Suprapubic skin (tissue), 4 donors: ENCODE results near the gene TMED10. TPM values are rescaled to one million over a fixed set of nuclear protein-coding genes. Genes with fewer than 3 reads are reported as not detected.

Source experiments
- DNase-seq, 2 donors: peaks; one replicate each; pipeline ENCODE4 v3.0.0-alpha.2; 2019; ENCODE audit warnings: low spot score in 2 of 2
- H3K27ac ChIP-seq: fragments of 200-600 bp; sonication (generic); one replicate; pipeline ENCODE4 v1.5.1; 2019
- H3K27me3 ChIP-seq: fragments of 200-600 bp; sonication (generic); one replicate; pipeline ENCODE4 v1.5.1; 2019
- H3K36me3 ChIP-seq: fragments of 200-600 bp; sonication (generic); one replicate; pipeline ENCODE4 v1.5.1; 2019
- H3K4me1 ChIP-seq: fragments of 200-600 bp; sonication (generic); one replicate; pipeline ENCODE4 v1.5.1; 2019
- H3K4me3 ChIP-seq: fragments of 200-600 bp; sonication (generic); one replicate; pipeline ENCODE4 v1.5.1; 2019; ENCODE audit warnings: mild to moderate bottlenecking
- H3K9me3 ChIP-seq: fragments of 200-600 bp; sonication (generic); one replicate; pipeline ENCODE4 v1.5.1; 2019
- CTCF ChIP-seq, 2 donors: fragments of 200-600 bp in 1 of 2; fragments of 450-650 bp in 1 of 2; sonication (generic) in 1 of 2; IDR thresholded peaks; one replicate each; pipeline ENCODE4 v1.5.1; 2016 to 2019; ENCODE audit warnings: antibody characterized with exemption in 2 of 2, mild to moderate bottlenecking in 1 of 2, moderate library complexity in 1 of 2
- EP300 ChIP-seq: sonication (generic); formaldehyde crosslinking; IDR thresholded peaks from one replicate; pipeline ENCODE4 v1.6.1; 2017; ENCODE audit warnings: antibody characterized with exemption
- POLR2A ChIP-seq, 2 donors: fragments of 450-650 bp; IDR thresholded peaks; one replicate each; pipeline ENCODE4 v1.6.1; 2017; ENCODE audit warnings: antibody characterized with exemption in 2 of 2, mild to moderate bottlenecking in 2 of 2, moderate library complexity in 2 of 2
- POLR2AphosphoS5 ChIP-seq, 3 donors: sonication (generic); formaldehyde crosslinking; IDR thresholded peaks; one replicate each; pipeline ENCODE4 v1.6.1; 2017; ENCODE audit warnings: antibody characterized with exemption in 3 of 3
- WGBS: methylation state at CpG from one replicate; pipeline ENCODE4 v1.1.5; 2018; 5-methylcytosine and 5-hydroxymethylcytosine counted together
- total RNA-seq, 4 donors: library from RNA; depleted of rRNA; stranded (reverse); fragments of >200 nt; gene quantifications; one replicate each; pipeline ENCODE4 v1.1.0, GENCODE V29; 2016

The TMED10 gene
- total RNA-seq, 4 donors from 2014 or later = 123 to 235 (median 198) TPM

GRCh38 chr14:75143761-75144527 lies 32.5 kb downstream of the TMED10 start:
- H3K27ac ChIP-seq = peak overlapping the region; percentile 29
- H3K36me3 ChIP-seq = peaks cover 20% of the 10 kb centered on the region
- no peaks in the 10 kb centered on the region for H3K9me3 ChIP-seq
- TF ChIP-seq POLR2A (IDR thresholded peaks at IDR 0.05) = no peak
- TF ChIP-seq EP300 = no peak
- no peak for TF ChIP-seq CTCF (IDR thresholded peaks at IDR 0.05)
- no peak for DNase-seq
- 78% methylated on average over 9 of the region's 9 CpGs for WGBS
- no peaks in the 10 kb centered on the region for H3K27me3 ChIP-seq
- H3K4me3 ChIP-seq = no peak overlapping the region
- peaks cover 70% of the 10 kb centered on the region for H3K4me1 ChIP-seq

GRCh38 chr14:75142494-75142893 lies 33.9 kb downstream of the TMED10 start:
- Histone ChIP-seq H3K4me3 (no peak overlapping the region), H3K9me3 (no peaks in the 10 kb centered on the region), H3K36me3 (peaks cover 20% of the 10 kb centered on the region), H3K4me1 (peaks cover 69% of the 10 kb centered on the region), H3K27ac (no peak overlapping the region), H3K27me3 (no peaks in the 10 kb centered on the region)
- no peak for DNase-seq
- no peak for TF ChIP-seq POLR2A (IDR thresholded peaks at IDR 0.05)
- 10% methylated on average over 1 of the region's 1 CpG for WGBS

GRCh38 chr14:75141967-75142366 lies 34.4 kb downstream of the TMED10 start:
- H3K36me3 ChIP-seq = peaks cover 15% of the 10 kb centered on the region
- H3K27me3 ChIP-seq = no peaks in the 10 kb centered on the region
- TF ChIP-seq CTCF (IDR thresholded peaks at IDR 0.05) = no peak
- TF ChIP-seq POLR2AphosphoS5 (IDR thresholded peaks at IDR 0.05) = no peak
- TF ChIP-seq EP300 = no peak
- no peak for TF ChIP-seq POLR2A (IDR thresholded peaks at IDR 0.05)
- no peak for DNase-seq
- H3K4me1 ChIP-seq = peaks cover 64% of the 10 kb centered on the region
- no peaks in the 10 kb centered on the region for H3K9me3 ChIP-seq
- no peak overlapping the region for H3K4me3 ChIP-seq
- no peak overlapping the region for H3K27ac ChIP-seq

GRCh38 chr14:75141062-75141461 lies 35.4 kb downstream of the TMED10 start:
- Histone ChIP-seq H3K27ac (no peak overlapping the region), H3K27me3 (no peaks in the 10 kb centered on the region), H3K4me1 (peaks cover 57% of the 10 kb centered on the region), H3K4me3 (no peak overlapping the region), H3K9me3 (no peaks in the 10 kb centered on the region), H3K36me3 (peaks cover 15% of the 10 kb centered on the region)
- 78% methylated on average over 2 of the region's 2 CpGs for WGBS
- no peak for DNase-seq
- TF ChIP-seq POLR2A (IDR thresholded peaks at IDR 0.05) (no peak), POLR2AphosphoS5 (IDR thresholded peaks at IDR 0.05) (no peak), EP300 (no peak), CTCF (IDR thresholded peaks at IDR 0.05) (no peak)

GRCh38 chr14:75140620-75141019 lies 35.8 kb downstream of the TMED10 start:
- WGBS = 87% methylated on average over 2 of the region's 2 CpGs
- no peak overlapping the region for H3K27ac ChIP-seq
- H3K9me3 ChIP-seq = no peaks in the 10 kb centered on the region
- TF ChIP-seq CTCF (IDR thresholded peaks at IDR 0.05) (no peak), POLR2AphosphoS5 (IDR thresholded peaks at IDR 0.05) (no peak), EP300 (no peak), POLR2A (IDR thresholded peaks at IDR 0.05) (no peak)
- peaks cover 15% of the 10 kb centered on the region for H3K36me3 ChIP-seq
- no peak overlapping the region for H3K4me3 ChIP-seq
- DNase-seq = no peak
- no peaks in the 10 kb centered on the region for H3K27me3 ChIP-seq
- H3K4me1 ChIP-seq = peaks cover 54% of the 10 kb centered on the region
